Measurements from ENCODE around the gene LAMTOR1.

Gene LAMTOR1

DNA sequence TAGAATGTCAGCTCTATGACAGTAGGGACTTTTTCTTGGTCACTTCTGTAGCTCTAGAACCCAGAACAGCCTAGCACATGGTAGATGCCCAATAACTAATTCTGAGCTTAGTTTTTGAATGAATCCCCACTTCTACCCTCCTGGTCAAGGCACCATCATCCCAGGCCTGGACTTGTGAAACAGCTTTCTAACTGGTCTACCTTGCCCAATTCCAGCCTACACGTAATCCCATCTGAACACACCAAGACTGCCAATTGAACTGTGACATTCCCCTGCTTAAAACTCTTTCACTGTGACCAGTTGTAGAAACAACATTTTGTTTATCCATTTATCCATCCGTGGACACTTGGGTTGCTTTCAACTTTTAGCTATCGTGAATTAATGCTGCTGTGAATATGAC, 26.3 kb upstream of the LAMTOR1 start:
- H3K4me3 ChIP-seq (ENCODE audit: low read depth, low read length), result no peak overlapping the region
- no peak for DNase-seq (ENCODE audit: low read depth)
- no peak for TF ChIP-seq CTCF (IDR thresholded peaks at IDR 0.05; ENCODE audit: low read depth, low read length, missing control alignments)

GRCh38 chr11:72127923-72128322, 24.8 kb upstream of the LAMTOR1 start:
- no peak for TF ChIP-seq CTCF (IDR thresholded peaks at IDR 0.05; ENCODE audit: low read depth, low read length, missing control alignments)
- no peak overlapping the region for H3K4me3 ChIP-seq (ENCODE audit: low read depth, low read length)
- DNase-seq (ENCODE audit: low read depth), result no peak

- no peak overlapping the region for H3K4me3 ChIP-seq (ENCODE audit: low read depth, low read length)
- no peak for DNase-seq (ENCODE audit: low read depth)
- no peak for TF ChIP-seq CTCF (IDR thresholded peaks at IDR 0.05; ENCODE audit: low read depth, low read length, missing control alignments)
Measured at GRCh38 chr11:72125956-72126355, 22.9 kb upstream of the LAMTOR1 start.

- TF ChIP-seq CTCF (IDR thresholded peaks at IDR 0.05; ENCODE audit: low read depth, low read length, missing control alignments), result no peak
- H3K4me3 ChIP-seq (ENCODE audit: low read depth, low read length), result no peak overlapping the region
- DNase-seq (ENCODE audit: low read depth), result no peak
Measured at GRCh38 chr11:72124046-72124445, 20.9 kb upstream of the LAMTOR1 start.

- no peak for TF ChIP-seq CTCF (IDR thresholded peaks at IDR 0.05; ENCODE audit: low read depth, low read length, missing control alignments)
- DNase-seq (ENCODE audit: low read depth), result no peak
- no peak overlapping the region for H3K4me3 ChIP-seq (ENCODE audit: low read depth, low read length)
Measured at GRCh38 chr11:72123117-72123653, 20.1 kb upstream of the LAMTOR1 start.

- DNase-seq (ENCODE audit: low read depth), result no peak
- no peak overlapping the region for H3K4me3 ChIP-seq (ENCODE audit: low read depth, low read length)
- no peak for TF ChIP-seq CTCF (IDR thresholded peaks at IDR 0.05; ENCODE audit: low read depth, low read length, missing control alignments)
Measured at GRCh38 chr11:72122607-72123006, 19.5 kb upstream of the LAMTOR1 start.

- H3K4me3 ChIP-seq (ENCODE audit: low read depth, low read length), result no peak overlapping the region
- DNase-seq (ENCODE audit: low read depth), result no peak
- TF ChIP-seq CTCF (IDR thresholded peaks at IDR 0.05; ENCODE audit: low read depth, low read length, missing control alignments), result no peak
Measured at GRCh38 chr11:72120930-72121329, 17.8 kb upstream of the LAMTOR1 start.

All from GM12864 (cell line).